HepG2 (cell line): ENCODE data around the gene CFD. TPM values are rescaled to one million over a fixed set of nuclear protein-coding genes. Genes with fewer than 3 reads are reported as not detected.

ENCODE experiments used
- ATAC-seq: fragments of 200-7000 bp; cut with Tn5 transposase; 3 replicates; pipeline ENCODE4 v1.9.1; 2020; ENCODE audit warnings: mild to moderate bottlenecking, moderate library complexity
- BruUV-seq: library from RNA; stranded (reverse); fragments of 400-500 nt; replicated peaks from 2 replicates; lab custom pipeline; 2021; lab: Mats Ljungman, UMichigan
- CTCF ChIA-PET: fragments of 300-600 bp; formaldehyde crosslinking; extraction: SDS; loops from one replicate; lab custom pipeline; 2021; ENCODE audit warnings: low total read pairs, inconsistent platforms, low intra/inter-chr PET ratio; lab: Yijun Ruan, JAX
- POLR2A ChIA-PET: fragments of 350-600 bp; sonication (Branson Sonifier 250); formaldehyde crosslinking; loops from one replicate; lab custom pipeline; 2020; ENCODE audit warnings: antibody characterized with exemption, inconsistent platforms; lab: Yijun Ruan, JAX
- DNase-seq: peaks from one replicate; pipeline ENCODE4 v3.0.0-alpha.2; 2015; ENCODE audit warnings: low spot score
- FAIRE-seq: peaks from 3 replicates; lab custom pipeline; 2011; peaks lifted over from hg19 to GRCh38; lab: Jason Lieb, UNC
- H2AFZ ChIP-seq: one replicate; pipeline ENCODE4 v1.6.1; 2011; ENCODE audit warnings: low read length, inconsistent platforms
- H3K27ac ChIP-seq: fragments of 300-600 bp; 3 replicates; pipeline ENCODE4 v1.8.0; 2011; ENCODE audit warnings: mixed run types, mild to moderate bottlenecking, mixed read lengths, low read length, inconsistent platforms; ENCODE audit not compliant: insufficient read depth; ENCODE audit errors: extremely low read length
- H3K27me3 ChIP-seq, 2 experiments: fragments of 200-600 bp in 1 of 2; 2 replicates in 1 of 2; 3 replicates in 1 of 2; pipeline versions ENCODE4 v1.6.0 to v1.8.0; 2011; ENCODE audit warnings: low read length in 2 of 2, mild to moderate bottlenecking in 2 of 2, moderate library complexity in 2 of 2, inconsistent platforms in 1 of 2; ENCODE audit not compliant: insufficient read depth in 2 of 2, control insufficient read depth in 1 of 2
- H3K36me3 ChIP-seq, 2 experiments: fragments of 200-600 bp in 1 of 2; replicated peaks in 1 of 2; 2 replicates in 1 of 2; 3 replicates in 1 of 2; pipeline versions ENCODE4 v1.5.1 to v1.8.0; 2011; ENCODE audit warnings: low read length in 2 of 2, inconsistent platforms in 1 of 2; ENCODE audit not compliant: insufficient read depth in 2 of 2, control insufficient read depth in 1 of 2
- H3K4me1 ChIP-seq: 2 replicates; pipeline ENCODE4 v1.5.1; 2012; ENCODE audit warnings: low read length, inconsistent platforms; ENCODE audit not compliant: insufficient read depth
- H3K4me2 ChIP-seq: 2 replicates; pipeline ENCODE4 v1.6.0; 2011; ENCODE audit warnings: low read depth, low read length, inconsistent platforms
- H3K4me3 ChIP-seq, 3 experiments: fragments of 200-600 bp in 1 of 3; sonication (generic), shearing (Covaris generic) in 1 of 3; replicated peaks in 1 of 3; 2 replicates each; pipeline ENCODE4 v1.5.1; 2011 to 2016; ENCODE audit warnings: low read length in 3 of 3, inconsistent platforms in 2 of 3, low read depth in 2 of 3, mild to moderate bottlenecking in 2 of 3, control low read depth in 1 of 3, mixed read lengths in 1 of 3; ENCODE audit not compliant: insufficient read depth in 1 of 3
- H3K79me2 ChIP-seq: one replicate; pipeline ENCODE4 v1.6.1; 2011; ENCODE audit warnings: low read length, inconsistent platforms; ENCODE audit not compliant: insufficient read depth
- H3K9ac ChIP-seq: 2 replicates; pipeline ENCODE4 v1.6.0; 2011; ENCODE audit warnings: mild to moderate bottlenecking, low read depth, low read length, inconsistent platforms; ENCODE audit not compliant: insufficient read depth
- H3K9me3 ChIP-seq: 2 replicates; pipeline ENCODE4 v1.5.1; 2012; ENCODE audit warnings: mild to moderate bottlenecking, low read length
- H4K20me1 ChIP-seq: 2 replicates; pipeline ENCODE4 v1.6.0; 2011; ENCODE audit warnings: inconsistent platforms, mild to moderate bottlenecking, low read length, moderate library complexity; ENCODE audit not compliant: insufficient read depth
- GABPA ChIP-seq, 2 experiments: IDR thresholded peaks; 2 replicates each; pipeline ENCODE4 v1.6.1; 2011 to 2016; ENCODE audit warnings: low read depth in 2 of 2, low read length in 1 of 2, missing biosample characterization in 1 of 2, missing genetic modification characterization in 1 of 2
- MTF2 ChIP-seq: sonication (generic); formaldehyde crosslinking; IDR thresholded peaks from 2 replicates; pipeline ENCODE4 v1.5.0; 2020; ENCODE audit warnings: missing genetic modification reagents, borderline replicate concordance
- SALL1 ChIP-seq: sonication (generic); formaldehyde crosslinking; IDR thresholded peaks from 2 replicates; pipeline ENCODE4 v1.8.0; 2022; ENCODE audit warnings: mild to moderate bottlenecking, missing genetic modification reagents
- SRY ChIP-seq: sonication (generic); formaldehyde crosslinking; IDR thresholded peaks from 2 replicates; pipeline ENCODE4 v1.8.0; 2022; ENCODE audit warnings: mild to moderate bottlenecking, missing genetic modification reagents
- TAF1 ChIP-seq: sonication (generic); formaldehyde crosslinking; IDR thresholded peaks from 2 replicates; pipeline ENCODE4 v1.4.0; 2020; ENCODE audit warnings: missing genetic modification reagents
- TAF15 ChIP-seq: fragments of 200-400 bp; formaldehyde crosslinking; IDR thresholded peaks from one replicate; pipeline ENCODE4 v1.6.1; 2018; ENCODE audit warnings: mild to moderate bottlenecking, low read depth, low read length; ENCODE audit not compliant: poor library complexity, severe bottlenecking
- ZNF619 ChIP-seq: sonication (generic); formaldehyde crosslinking; IDR thresholded peaks from 2 replicates; pipeline ENCODE4 v1.4.0; 2020; ENCODE audit warnings: mild to moderate bottlenecking, missing genetic modification reagents
- WGBS: methylation state at CpG from one replicate; pipeline ENCODE4 v1.1.6; 2017; ENCODE audit warnings: low lambda C conversion rate; 5-methylcytosine and 5-hydroxymethylcytosine counted together
- in situ Hi-C: cut with HindIII; loops from 2 replicates; pipeline ENCODE4 v1.10.0; 2017; ENCODE audit warnings: low pct_unique_long_range_greater_than_20kb; ENCODE audit not compliant: extremely low pct_ligation_motif_present
- intact Hi-C: fragments of 100-400 bp; cut with micrococcal nuclease; formaldehyde crosslinking; loops from one replicate; pipeline ENCODE4 v1.10.0; 2022; ENCODE audit not compliant: unreplicated experiment
- polyA plus RNA-seq, 8 experiments: library from polyadenylated mRNA; depleted of rRNA in 3 of 8; stranded (reverse) in 7 of 8; unstranded in 1 of 8; fragments of >200 nt; fragmentation: Illumina TruSeq in 4 of 8; extraction: Trizol in 4 of 8; gene quantifications; 2 replicates each; pipeline versions ENCODE4 v1.2.1 to v1.2.3, GENCODE V29; 2011 to 2016; ENCODE audit warnings: low read depth in 4 of 8, missing spikeins in 1 of 8, mixed read lengths in 1 of 8; ENCODE audit not compliant: insufficient read depth in 1 of 8
- total RNA-seq, 5 experiments: library from RNA; depleted of rRNA; stranded (reverse); fragments of >200 nt; fragmentation: Illumina TruSeq; extraction: Trizol; gene quantifications; 2 replicates each; pipeline ENCODE4 v1.2.3, GENCODE V29; 2016; ENCODE audit warnings: low read depth in 1 of 5
- TF ChIP-seq, protein P1 (sequence below): sonication (generic); formaldehyde crosslinking; IDR thresholded peaks from 2 replicates; pipeline ENCODE4 v1.4.0; 2020; ENCODE audit warnings: missing genetic modification reagents, borderline replicate concordance

The CFD gene
- total and polyA plus RNA-seq, 2 of the 13 experiments (the other 11 are each of a cell fraction or from before 2014, with no cell fraction given), result 2.3 to 4.6 TPM

DNA sequence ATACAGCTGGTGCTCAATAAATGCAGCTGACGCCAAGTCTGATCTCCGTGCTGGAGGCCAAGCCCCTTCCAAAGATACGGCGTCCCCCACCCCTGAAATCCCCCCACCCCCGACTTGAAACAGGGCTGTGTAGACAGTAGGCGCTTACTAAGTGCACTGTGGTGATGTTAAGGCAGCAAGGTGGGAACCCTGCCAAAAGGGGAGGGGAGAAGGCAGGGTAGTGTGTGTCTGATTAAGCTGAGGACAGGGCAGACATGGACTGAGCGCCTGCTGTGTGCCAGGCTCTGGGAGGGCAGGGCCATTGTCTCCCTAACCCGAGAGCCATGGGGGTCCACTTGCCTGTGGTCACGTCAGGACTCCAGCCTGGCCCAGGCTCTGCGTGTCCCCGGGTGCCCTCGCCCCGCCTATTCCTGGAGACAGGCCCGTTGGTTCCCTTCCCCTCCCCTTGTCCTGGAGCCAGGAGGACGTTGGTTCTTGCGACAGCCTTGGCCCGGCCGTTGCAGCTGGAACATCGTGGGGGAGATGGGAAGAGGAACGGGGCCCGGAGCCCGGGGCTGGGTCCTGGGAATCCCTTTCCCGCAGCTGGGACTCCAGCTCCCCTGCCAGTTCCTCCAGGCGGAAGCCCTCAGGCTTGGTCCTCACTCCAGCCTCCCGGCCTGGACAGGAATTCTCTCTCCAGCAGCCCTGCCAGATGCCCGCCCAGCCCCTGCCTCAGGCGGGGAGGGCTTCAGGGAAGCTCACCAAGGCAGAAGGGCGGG, 9.1 kb upstream of the CFD start (continued):
- TF ChIP-seq ZNF619, result no peak
- TF ChIP-seq, protein P1, sequence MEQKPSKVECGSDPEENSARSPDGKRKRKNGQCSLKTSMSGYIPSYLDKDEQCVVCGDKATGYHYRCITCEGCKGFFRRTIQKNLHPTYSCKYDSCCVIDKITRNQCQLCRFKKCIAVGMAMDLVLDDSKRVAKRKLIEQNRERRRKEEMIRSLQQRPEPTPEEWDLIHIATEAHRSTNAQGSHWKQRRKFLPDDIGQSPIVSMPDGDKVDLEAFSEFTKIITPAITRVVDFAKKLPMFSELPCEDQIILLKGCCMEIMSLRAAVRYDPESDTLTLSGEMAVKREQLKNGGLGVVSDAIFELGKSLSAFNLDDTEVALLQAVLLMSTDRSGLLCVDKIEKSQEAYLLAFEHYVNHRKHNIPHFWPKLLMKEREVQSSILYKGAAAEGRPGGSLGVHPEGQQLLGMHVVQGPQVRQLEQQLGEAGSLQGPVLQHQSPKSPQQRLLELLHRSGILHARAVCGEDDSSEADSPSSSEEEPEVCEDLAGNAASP (CRISPR knock-in tag), result peak; percentile 80; the same call in 1 of the 2 replicates
- no peak for TF ChIP-seq SRY
- 0 out of 2 replicates have a peak, but pooled peaks have one; percentile 20 for TF ChIP-seq TAF1 (CRISPR knock-in tag)
- TF ChIP-seq GABPA (IDR thresholded peaks at IDR 0.05; ENCODE audit: low read depth, low read length), result no peak
- TF ChIP-seq GABPA (CRISPR knock-in tag; IDR thresholded peaks at IDR 0.05; ENCODE audit: low read depth), result no peak

DNA sequence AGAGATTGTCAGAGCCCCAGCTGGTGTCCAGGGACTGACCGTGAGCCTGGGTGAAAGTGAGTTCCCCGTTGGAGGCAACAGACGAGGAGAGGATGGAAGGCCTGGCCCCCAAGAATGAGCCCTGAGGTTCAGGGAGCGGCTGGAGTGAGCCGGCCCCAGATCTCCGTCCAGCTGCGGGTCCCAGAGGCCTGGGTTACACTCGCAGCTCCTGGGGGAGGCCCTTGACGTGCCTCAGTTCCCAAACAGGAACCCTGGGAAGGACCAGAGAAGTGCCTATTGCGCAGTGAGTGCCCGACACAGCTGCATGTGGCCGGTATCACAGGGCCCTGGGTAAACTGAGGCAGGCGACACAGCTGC, 8.5 kb upstream of the CFD start:
- no peak for DNase-seq
- ChIA-PET CTCF (no interaction called here), POLR2A (interaction anchor here (0.9 to 1.1 kb wide), 2 partner anchors 52 to 69 kb away, joined by 3 to 4 read pairs; no protein-coding TSS in a partner anchor)
- peaks cover 18% of the 10 kb centered on the region; the same call in 1 of the 2 replicates for H3K4me1 ChIP-seq
- 9% methylated on average over 9 of the region's 13 CpGs for WGBS
- no peak overlapping the region for H3K9ac ChIP-seq
- H3K9me3 ChIP-seq, result no peaks in the 10 kb centered on the region
- no peak overlapping the region for H2AFZ ChIP-seq
- H3K27ac ChIP-seq, result no peak overlapping the region
- H3K79me2 ChIP-seq, result no peaks in the 10 kb centered on the region
- no peak for FAIRE-seq
- in situ Hi-C loops, result loop anchor here (10.0 kb wide), 1 partner anchor 86 kb away; no protein-coding TSS in a partner anchor
- 0 out of 2 replicates have a peak, but pooled peaks have one; percentile 6 for TF ChIP-seq SALL1
- 0 out of 2 replicates have a peak, but pooled peaks have one; percentile 3 for TF ChIP-seq MTF2
- TF ChIP-seq TAF15, result no peak
- peak overlapping the region in 1 of 3 experiments; percentile 24; a peak in 1 of 6 replicates for H3K4me3 ChIP-seq
- ATAC-seq, result no peak
- peak overlapping the region; percentile 54; the same call in 1 of the 2 replicates for H3K4me2 ChIP-seq
- no peaks in the 10 kb centered on the region for H3K36me3 ChIP-seq
- intact Hi-C loops, result no loop called here
- H4K20me1 ChIP-seq, result no peaks in the 10 kb centered on the region
- no TSS peak for BruUV-seq
- peaks cover 10 to 45% of the 10 kb centered on the region in 2 experiments for H3K27me3 ChIP-seq
